Effector memory CD8-positive, alpha-beta T cell (primary cell): ENCODE measurements around the gene CARD19.
A peak's percentile ranks its signal among the peaks of the same experiment; 100 is the strongest.

ENCODE experiments used
- ATAC-seq: fragments of 150-1000 bp; cut with Tn5 transposase; replicated peaks from 2 replicates; pipeline ENCODE4 v1.10.0; 2021; ENCODE audit warnings: mild to moderate bottlenecking, moderate library complexity
- DNase-seq, 3 experiments: peaks; one replicate each; pipeline ENCODE4 v3.0.0; 2021
- H3K27ac Mint-ChIP-seq, 2 donors: one replicate each; pipeline ENCODE4 v1.8.0; 2022; ENCODE audit warnings: mild to moderate bottlenecking in 2 of 2, mixed read lengths in 2 of 2, moderate library complexity in 2 of 2
- H3K27me3 Mint-ChIP-seq, 2 donors: one replicate each; pipeline ENCODE4 v1.8.0; 2022; ENCODE audit warnings: mixed read lengths in 2 of 2
- H3K36me3 Mint-ChIP-seq: one replicate; pipeline ENCODE4 v1.8.0; 2022; ENCODE audit warnings: mild to moderate bottlenecking, moderate library complexity, mixed read lengths; ENCODE audit not compliant: insufficient read depth
- H3K4me1 Mint-ChIP-seq, 2 donors: one replicate each; pipeline ENCODE4 v1.8.0; 2022; ENCODE audit warnings: low read depth in 2 of 2, mixed read lengths in 2 of 2
- H3K4me3 Mint-ChIP-seq, 2 donors: one replicate each; pipeline ENCODE4 v1.8.0; 2022; ENCODE audit warnings: mild to moderate bottlenecking in 2 of 2, mixed read lengths in 2 of 2, moderate library complexity in 2 of 2
- H3K9me3 Mint-ChIP-seq, 2 donors: one replicate each; pipeline ENCODE4 v1.8.0; 2022; ENCODE audit warnings: mixed read lengths in 2 of 2
- total RNA-seq, 9 experiments: gene quantifications; one replicate each; lab custom pipeline; 2026; lab: John Stamatoyannopoulos, UW

CARD19 gene, protein sequence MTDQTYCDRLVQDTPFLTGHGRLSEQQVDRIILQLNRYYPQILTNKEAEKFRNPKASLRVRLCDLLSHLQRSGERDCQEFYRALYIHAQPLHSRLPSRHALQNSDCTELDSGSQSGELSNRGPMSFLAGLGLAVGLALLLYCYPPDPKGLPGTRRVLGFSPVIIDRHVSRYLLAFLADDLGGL
- 12.1 to 78.9 (median 20.7) reads per million in 9 experiments for total RNA-seq

DNA sequence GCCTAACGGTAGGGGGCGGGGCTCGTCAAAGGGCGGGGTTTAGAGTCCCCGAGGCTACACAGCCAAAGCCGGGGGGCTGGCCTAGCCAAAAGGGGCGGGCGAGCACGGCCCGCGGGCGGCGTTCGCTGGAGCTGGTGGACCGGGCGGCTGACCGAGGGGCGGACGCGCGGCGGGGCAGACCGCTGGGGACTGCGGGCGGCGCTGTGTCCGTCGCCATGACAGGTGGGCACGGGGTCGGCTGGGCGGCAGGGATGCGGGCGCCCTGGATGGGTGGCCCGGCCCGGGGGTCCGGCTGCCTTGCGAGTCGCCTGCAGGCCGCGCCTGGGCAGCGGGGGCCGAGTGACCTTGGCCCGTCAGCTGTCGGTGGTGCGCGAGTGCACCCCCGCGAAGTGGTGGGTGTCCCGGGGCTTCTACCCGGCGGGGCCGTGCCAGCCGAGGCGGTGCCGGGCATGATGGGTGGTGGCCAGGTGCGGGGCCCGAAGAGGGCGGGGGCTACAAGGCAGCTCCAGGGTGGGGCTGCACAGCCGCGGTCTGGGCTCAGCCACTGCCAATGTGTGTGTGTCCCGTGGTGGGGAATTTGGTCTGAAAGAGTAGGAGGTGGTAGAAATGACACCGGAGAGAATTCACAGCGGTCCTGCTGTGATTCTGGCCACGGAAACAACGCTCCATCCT is at the start of gene CARD19:
CARD19 (plus strand) TSS at position 87 of the 672 bp plus-strand sequence; CDS start at position 216, 129 bp downstream.
- Mint-ChIP-seq H3K4me3 (peak within 1 kb of the TSS; percentile 82 to 93), H3K27ac (peak within 1 kb of the TSS; percentile 92 to 96), H3K4me1 (peaks cover 47 to 51% of the 10 kb centered on the region in 2 donors), H3K9me3 (no peaks in the 10 kb centered on the region), H3K27me3 (no peaks in the 10 kb centered on the region), H3K36me3 (peaks cover 27% of the 10 kb centered on the region)
- ATAC-seq: peak; percentile 26
- DNase-seq: peak in 2 of 3 experiments; percentile 38 to 52

- DNase-seq (no peak), ATAC-seq (peak; percentile 35)
- Mint-ChIP-seq H3K4me3 (no peak overlapping the region), H3K36me3 (peaks cover 13% of the 10 kb centered on the region), H3K9me3 (no peaks in the 10 kb centered on the region), H3K27ac (no peak overlapping the region), H3K4me1 (peaks cover 21 to 22% of the 10 kb centered on the region in 2 donors), H3K27me3 (no peaks in the 10 kb centered on the region)
Observed at GRCh38 chr9:93048566-93049448, 47.2 kb upstream of the CARD19 start.

DNA sequence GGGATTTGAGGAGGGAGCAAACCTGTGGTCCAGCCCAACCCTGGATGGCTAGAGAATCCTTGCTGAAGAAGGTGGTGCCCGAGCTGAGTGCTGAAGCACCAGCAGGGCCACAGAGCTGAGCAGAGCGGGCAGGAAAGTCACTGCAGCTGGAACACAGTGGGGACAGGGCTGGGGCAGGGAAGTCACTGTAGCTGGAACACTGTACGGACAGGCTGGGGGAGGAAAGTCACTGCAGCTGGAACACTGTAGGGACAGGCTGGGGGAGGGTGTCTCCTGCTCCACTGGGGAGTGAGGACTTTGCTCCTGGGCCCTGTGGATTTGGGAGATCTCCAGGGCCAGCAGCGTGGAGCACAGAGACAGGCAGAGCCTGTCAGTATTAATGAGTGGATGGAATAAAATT is 46.5 kb upstream of the CARD19 start:
- Mint-ChIP-seq H3K4me3 (no peak overlapping the region), H3K36me3 (peaks cover 11% of the 10 kb centered on the region), H3K9me3 (no peaks in the 10 kb centered on the region), H3K27ac (no peak overlapping the region), H3K4me1 (peaks cover 22 to 24% of the 10 kb centered on the region in 2 donors), H3K27me3 (no peaks in the 10 kb centered on the region)
- DNase-seq: no peak
- ATAC-seq: no peak

GRCh38 chr9:93050231-93050630 is 45.8 kb upstream of the CARD19 start:
- Mint-ChIP-seq H3K4me3 (no peak overlapping the region), H3K4me1 (peaks cover 22 to 28% of the 10 kb centered on the region in 2 donors), H3K36me3 (peaks cover 10% of the 10 kb centered on the region), H3K27ac (peak overlapping the region in 1 of 2 donors; percentile 66), H3K9me3 (no peaks in the 10 kb centered on the region), H3K27me3 (no peaks in the 10 kb centered on the region)
- DNase-seq: no peak
- no peak for ATAC-seq

DNA sequence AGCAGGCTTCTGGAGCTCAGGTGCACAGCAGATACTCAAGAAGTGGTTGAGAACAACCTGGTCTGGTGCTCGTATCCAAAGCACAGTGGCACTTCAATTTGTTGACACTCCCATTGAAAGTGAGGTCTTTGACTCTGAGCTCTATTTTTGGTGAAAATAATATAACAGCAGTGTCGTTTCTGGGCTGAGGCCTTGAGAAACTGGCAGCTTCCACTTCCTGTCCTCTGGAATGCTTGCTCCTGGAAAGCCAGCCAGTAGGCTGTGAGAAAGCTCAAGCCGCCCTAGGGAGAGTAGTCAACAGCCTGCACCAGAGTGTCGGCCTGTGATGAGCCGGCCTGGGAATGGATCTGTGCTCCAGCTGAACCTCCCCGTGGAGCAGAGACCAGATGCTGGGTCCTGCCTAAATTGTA is 44.3 kb upstream of the CARD19 start:
- DNase-seq: no peak
- no peak overlapping the region for H3K27ac Mint-ChIP-seq
- H3K36me3 Mint-ChIP-seq: peaks cover 10% of the 10 kb centered on the region
- no peaks in the 10 kb centered on the region for H3K9me3 Mint-ChIP-seq
- H3K4me1 Mint-ChIP-seq: peaks cover 25 to 32% of the 10 kb centered on the region in 2 donors
- ATAC-seq: no peak
- no peak overlapping the region for H3K4me3 Mint-ChIP-seq
- H3K27me3 Mint-ChIP-seq: no peaks in the 10 kb centered on the region

GRCh38 chr9:93052791-93053540 is 43.1 kb upstream of the CARD19 start:
- no peak overlapping the region for H3K4me3 Mint-ChIP-seq
- H3K27ac Mint-ChIP-seq: peak overlapping the region in 1 of 2 donors; percentile 65
- H3K9me3 Mint-ChIP-seq: no peaks in the 10 kb centered on the region
- no peaks in the 10 kb centered on the region for H3K27me3 Mint-ChIP-seq
- H3K36me3 Mint-ChIP-seq: peaks cover 10% of the 10 kb centered on the region
- H3K4me1 Mint-ChIP-seq: peaks cover 33 to 40% of the 10 kb centered on the region in 2 donors
- DNase-seq: no peak
- ATAC-seq: peak; percentile 30

DNA sequence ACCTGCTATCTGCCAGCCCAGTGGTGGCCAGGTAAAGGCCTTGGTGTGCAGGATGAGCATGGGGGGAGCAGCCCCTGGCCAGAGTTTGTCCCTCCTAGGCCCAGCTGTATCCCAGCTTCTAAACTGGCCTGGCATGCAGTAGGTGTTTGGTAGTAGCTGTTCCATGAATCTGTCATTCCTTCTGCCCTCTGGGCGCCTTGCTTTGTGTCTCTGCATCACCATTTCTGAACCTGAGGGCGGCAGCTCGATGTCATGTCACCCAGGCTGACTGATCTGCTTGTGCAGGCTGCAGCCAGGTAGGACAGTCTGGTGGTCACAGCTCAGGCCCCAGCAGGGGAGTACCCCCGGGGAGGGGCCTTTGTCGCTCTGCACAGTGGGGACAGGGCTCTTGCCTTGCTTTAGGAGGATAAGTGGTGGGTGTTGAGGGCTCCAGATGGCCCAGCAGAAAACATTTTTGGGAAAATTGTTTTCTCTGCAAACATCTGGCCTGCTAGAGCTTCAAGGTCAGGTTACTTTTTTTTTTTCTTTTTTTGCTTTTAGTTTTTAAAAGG is 42.2 kb upstream of the CARD19 start:
- H3K27me3 Mint-ChIP-seq: no peaks in the 10 kb centered on the region
- ATAC-seq (no peak), DNase-seq (no peak)
- peaks cover 10% of the 10 kb centered on the region for H3K36me3 Mint-ChIP-seq
- H3K27ac Mint-ChIP-seq: peak overlapping the region; percentile 65 to 69
- H3K4me3 Mint-ChIP-seq: no peak overlapping the region
- no peaks in the 10 kb centered on the region for H3K9me3 Mint-ChIP-seq
- H3K4me1 Mint-ChIP-seq: peaks cover 32 to 38% of the 10 kb centered on the region in 2 donors

DNA sequence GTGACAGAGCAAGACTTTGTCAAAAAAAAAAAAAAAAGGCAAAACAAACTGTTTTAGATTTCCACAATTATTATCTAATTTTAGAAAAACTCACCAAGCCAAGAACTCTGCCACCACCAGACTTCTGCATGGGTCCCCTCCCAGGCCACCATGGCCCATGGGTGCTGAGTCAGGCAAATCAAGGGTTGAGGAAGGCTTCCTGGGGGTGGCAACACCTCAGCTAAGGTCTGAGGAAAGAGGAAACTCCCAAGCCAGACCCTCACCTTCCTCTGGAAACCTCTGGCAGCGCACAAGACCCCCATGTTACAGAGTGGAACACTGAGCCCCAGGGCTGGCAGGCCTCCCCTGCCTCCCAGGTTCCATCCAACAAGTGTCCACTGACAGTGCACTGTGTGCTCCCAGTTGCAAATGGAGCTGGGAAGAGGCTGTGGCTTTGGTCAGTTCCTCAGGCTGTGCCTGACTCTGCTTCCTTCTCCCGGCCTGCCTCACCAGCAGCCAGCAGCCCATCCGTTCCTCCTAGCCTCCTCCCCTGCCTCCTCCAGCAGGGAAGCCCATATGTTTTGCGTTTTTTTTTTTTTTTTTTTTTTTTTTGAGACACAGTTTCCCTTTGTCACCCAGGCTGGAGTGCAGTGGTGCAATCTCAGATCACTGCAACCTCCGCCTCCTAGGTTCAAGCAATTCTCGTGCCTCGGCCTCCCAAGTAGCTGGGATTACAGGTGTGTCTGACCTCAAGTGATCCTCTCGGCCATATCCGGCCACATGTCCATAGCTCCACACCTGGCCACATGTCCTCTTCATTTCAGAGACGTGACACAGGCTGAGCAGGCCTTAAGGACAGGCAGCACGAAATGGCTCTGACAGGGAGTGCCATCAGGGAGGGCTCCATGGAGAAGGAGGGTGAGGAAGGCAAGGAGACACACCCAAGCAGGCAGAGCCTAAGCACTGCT is 41.0 kb upstream of the CARD19 start:
- no peak for ATAC-seq
- peaks cover 7% of the 10 kb centered on the region for H3K36me3 Mint-ChIP-seq
- no peak overlapping the region for H3K4me3 Mint-ChIP-seq

GRCh38 chr9:93057042-93057702 is 38.8 kb upstream of the CARD19 start:
- Mint-ChIP-seq H3K4me3 (peak overlapping the region; percentile 69 to 82), H3K4me1 (peaks cover 49 to 56% of the 10 kb centered on the region in 2 donors), H3K27ac (peak overlapping the region; percentile 88 to 90), H3K36me3 (peaks cover 7% of the 10 kb centered on the region), H3K27me3 (no peaks in the 10 kb centered on the region), H3K9me3 (no peaks in the 10 kb centered on the region)
- ATAC-seq (no peak), DNase-seq (no peak)

More for the DNA sequence above, 41.0 kb upstream of the CARD19 start:
- Mint-ChIP-seq H3K27ac (peak overlapping the region; percentile 69 to 89), H3K4me1 (peaks cover 30 to 39% of the 10 kb centered on the region in 2 donors), H3K27me3 (no peaks in the 10 kb centered on the region), H3K9me3 (no peaks in the 10 kb centered on the region)
- DNase-seq: no peak

GRCh38 chr9:93057703-93058354 is 38.2 kb upstream of the CARD19 start:
- H3K9me3 Mint-ChIP-seq: no peaks in the 10 kb centered on the region
- peak overlapping the region; percentile 69 to 82 for H3K4me3 Mint-ChIP-seq
- H3K4me1 Mint-ChIP-seq: peaks cover 55 to 62% of the 10 kb centered on the region in 2 donors
- peaks cover 7% of the 10 kb centered on the region for H3K36me3 Mint-ChIP-seq
- ATAC-seq (peak; percentile 62), DNase-seq (no peak)
- H3K27ac Mint-ChIP-seq: peak overlapping the region; percentile 88 to 90
- H3K27me3 Mint-ChIP-seq: no peaks in the 10 kb centered on the region

- Mint-ChIP-seq H3K27ac (peak within 1 kb of the TSS; percentile 90 to 97), H3K36me3 (peaks cover 3% of the 10 kb centered on the region), H3K4me3 (peak within 1 kb of the TSS; percentile 89), H3K27me3 (no peaks in the 10 kb centered on the region), H3K9me3 (no peaks in the 10 kb centered on the region), H3K4me1 (peaks cover 50 to 60% of the 10 kb centered on the region in 2 donors)
- ATAC-seq (peak; percentile 64), DNase-seq (peak; percentile 39 to 49 (median 47))
Observed at GRCh38 chr9:93058355-93059010, 37.5 kb upstream of the CARD19 start, which contains the start of gene SUSD3. TSS of gene SUSD3 (plus strand) at chr9:93058701. CDS start at chr9:93058743, 42 bp downstream.
